GM12874 (cell line): ENCODE results near the gene C17orf67.

Experiments used
- TF ChIP-seq, protein P1 (sequence below): IDR thresholded peaks from 2 replicates; pipeline ENCODE4 v1.5.1; 2011; ENCODE audit warnings: low read depth, mild to moderate bottlenecking, control low read depth, low read length, moderate library complexity; ENCODE audit not compliant: insufficient read depth

C17orf67 gene

DNA sequence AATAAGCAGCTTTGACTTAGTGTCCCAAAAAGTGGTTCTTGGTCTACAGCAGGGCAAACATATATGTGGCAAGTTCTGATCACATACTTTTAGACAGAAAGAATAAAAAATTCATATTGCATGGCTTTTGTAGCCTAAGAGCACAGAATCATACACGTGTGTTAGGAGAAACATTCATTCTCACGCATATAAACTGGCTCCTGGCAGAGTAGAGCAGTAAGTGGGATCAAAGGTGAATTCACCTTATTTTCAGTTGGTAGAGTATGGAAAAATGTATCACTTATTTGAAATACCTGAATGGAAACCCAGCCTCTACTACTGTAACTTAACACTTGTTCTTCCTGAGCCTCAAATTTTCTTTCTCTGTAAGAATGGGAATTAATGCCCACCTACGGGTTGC, 35.0 kb upstream of the C17orf67 start:
- TF ChIP-seq, protein P1, sequence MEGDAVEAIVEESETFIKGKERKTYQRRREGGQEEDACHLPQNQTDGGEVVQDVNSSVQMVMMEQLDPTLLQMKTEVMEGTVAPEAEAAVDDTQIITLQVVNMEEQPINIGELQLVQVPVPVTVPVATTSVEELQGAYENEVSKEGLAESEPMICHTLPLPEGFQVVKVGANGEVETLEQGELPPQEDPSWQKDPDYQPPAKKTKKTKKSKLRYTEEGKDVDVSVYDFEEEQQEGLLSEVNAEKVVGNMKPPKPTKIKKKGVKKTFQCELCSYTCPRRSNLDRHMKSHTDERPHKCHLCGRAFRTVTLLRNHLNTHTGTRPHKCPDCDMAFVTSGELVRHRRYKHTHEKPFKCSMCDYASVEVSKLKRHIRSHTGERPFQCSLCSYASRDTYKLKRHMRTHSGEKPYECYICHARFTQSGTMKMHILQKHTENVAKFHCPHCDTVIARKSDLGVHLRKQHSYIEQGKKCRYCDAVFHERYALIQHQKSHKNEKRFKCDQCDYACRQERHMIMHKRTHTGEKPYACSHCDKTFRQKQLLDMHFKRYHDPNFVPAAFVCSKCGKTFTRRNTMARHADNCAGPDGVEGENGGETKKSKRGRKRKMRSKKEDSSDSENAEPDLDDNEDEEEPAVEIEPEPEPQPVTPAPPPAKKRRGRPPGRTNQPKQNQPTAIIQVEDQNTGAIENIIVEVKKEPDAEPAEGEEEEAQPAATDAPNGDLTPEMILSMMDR, result no peak

DNA sequence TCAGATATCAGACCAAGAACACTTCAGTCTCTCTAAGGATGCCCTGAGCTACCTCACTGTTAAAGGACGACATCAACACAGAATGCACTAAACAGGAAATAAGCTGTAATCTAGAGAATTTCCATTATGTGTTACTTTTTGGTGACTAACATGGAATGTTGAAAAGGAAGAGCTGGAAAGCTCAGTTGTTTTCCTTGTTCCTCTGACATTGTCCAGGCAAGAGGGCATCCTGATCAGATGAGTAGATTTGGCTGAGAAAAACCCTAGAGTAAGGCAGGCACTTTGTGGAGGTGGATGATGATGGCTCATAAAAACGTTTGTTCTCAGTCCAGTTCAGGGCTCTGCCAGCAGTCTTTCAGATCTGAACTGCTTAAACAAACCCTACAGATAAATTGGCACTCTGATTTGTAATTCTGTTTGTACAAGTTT, 34.2 kb upstream of the C17orf67 start:
- TF ChIP-seq, protein P1, result no peak

DNA sequence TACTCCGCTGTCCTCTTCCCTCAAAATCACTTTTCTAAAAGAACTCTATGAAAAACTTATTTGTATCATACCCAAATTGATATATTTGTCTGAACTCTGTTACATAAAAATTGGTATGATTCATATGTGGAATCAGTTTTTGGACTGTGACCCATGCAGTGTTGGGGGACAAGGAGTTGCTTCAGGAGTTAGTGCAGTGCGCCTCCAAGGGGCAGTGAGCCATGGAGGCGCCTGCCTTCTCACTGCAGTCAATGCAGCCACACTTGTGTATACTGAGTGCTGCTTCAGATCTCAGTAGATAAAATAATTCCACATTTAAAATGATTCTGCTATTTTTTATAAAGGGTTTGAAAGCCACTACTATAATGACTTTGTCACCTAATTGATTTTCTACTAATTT, 32.8 kb upstream of the C17orf67 start:
- TF ChIP-seq, protein P1, result no peak

DNA sequence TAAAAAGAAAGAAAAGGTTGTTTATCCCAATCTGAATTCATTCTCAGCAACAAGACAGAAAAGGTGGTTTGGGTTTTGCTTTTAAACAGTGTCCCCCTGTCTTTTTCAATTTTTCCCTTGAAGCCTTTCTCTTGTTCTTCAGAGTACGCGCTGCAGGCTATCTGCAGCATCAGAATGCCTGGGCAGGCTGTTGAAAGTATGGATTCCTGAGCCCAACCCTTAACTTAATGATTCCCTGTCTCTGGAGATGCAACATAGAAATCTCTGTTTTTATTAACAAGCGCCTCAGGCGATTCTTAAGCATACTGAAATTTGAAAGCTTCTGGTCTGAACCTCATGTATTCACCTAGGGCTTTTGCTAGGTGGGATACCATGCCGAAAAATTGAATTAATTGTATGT, 32.4 kb upstream of the C17orf67 start:
- TF ChIP-seq, protein P1, result no peak

- TF ChIP-seq, protein P1, result no peak
These were observed 30.3 kb upstream of the C17orf67 start for GRCh38 chr17:56863974-56864373.

DNA sequence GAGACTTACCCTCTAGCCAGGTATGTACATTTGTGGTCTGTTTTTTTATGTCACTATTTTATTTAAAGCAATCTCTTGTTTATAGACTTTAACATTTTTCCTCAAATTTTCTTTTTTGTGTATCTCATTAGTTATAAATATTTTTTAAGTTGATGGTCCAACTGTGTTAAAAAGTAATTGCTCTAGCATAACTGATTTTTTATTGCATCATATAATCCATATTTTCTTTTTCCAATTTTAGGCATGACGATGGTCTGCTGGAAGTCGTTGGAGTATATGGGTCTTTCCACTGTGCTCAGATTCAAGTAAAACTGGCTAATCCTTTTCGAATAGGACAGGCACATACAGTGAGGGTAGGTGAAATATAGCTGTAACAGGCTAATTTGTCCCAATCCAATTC, 28.2 kb upstream of the C17orf67 start:
- TF ChIP-seq, protein P1, result no peak

DNA sequence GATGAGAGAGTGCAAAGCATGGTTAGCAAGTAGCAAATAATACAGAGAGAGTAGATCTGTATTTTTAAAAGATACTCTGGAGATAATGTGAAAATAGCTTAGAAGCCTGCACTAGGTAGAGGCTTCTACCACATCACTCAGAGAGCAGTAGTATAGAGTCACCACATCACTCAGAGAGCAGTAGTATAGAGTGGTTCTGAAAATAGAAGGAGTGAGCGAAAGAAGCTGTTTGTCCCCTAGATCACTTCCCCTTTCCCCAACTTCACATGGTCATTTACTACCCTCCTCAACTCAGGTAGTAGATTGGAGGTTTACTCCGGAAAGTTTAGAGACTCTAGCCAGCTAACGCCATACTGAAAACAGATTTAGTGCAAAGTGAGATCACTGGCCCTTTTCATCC, 17.3 kb upstream of the C17orf67 start:
- TF ChIP-seq, protein P1, result no peak

DNA sequence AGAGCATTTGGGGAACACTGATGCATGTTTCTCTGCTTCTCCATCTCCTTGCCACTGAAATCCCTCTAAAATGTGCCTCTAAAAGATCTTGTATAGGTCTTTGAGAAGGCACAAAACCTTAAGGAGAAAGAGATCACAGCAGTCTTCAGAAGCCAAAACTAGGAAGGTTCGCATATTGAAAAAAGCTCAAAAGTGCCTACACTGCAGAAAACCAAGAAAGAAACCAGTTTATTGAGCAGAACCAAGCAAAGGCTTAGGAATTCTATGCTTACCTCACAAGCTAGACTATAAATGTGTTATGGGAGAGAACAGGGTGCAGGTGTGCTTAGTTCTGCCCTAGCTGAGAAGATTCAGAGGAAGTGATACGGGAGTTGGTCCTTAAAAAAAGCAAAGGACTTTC, 16.9 kb upstream of the C17orf67 start:
- TF ChIP-seq, protein P1, result no peak
